Measurements from ENCODE around the gene CASQ1. TPM values are rescaled to one million over a fixed set of nuclear protein-coding genes. Genes with fewer than 3 reads are reported as not detected.

CASQ1 gene
- total and polyA plus RNA-seq, 2 of the 13 experiments (the other 11 are each of a cell fraction or from before 2014, with no cell fraction given) = 0.09 to 0.20 TPM

GRCh38 chr1:160225345-160225744, 35.0 kb downstream of the CASQ1 start (continued):
- TF ChIP-seq ZNF816 (CRISPR knock-in tag; IDR thresholded peaks at IDR 0.05; ENCODE audit: borderline replicate concordance) = no peak
- no peak for TF ChIP-seq NPAS2 (CRISPR knock-in tag; IDR thresholded peaks at IDR 0.05; ENCODE audit: borderline replicate concordance)
- TF ChIP-seq TGIF2 (CRISPR knock-in tag; IDR thresholded peaks at IDR 0.05) = no peak
- no peak for TF ChIP-seq ZNF670 (CRISPR knock-in tag; IDR thresholded peaks at IDR 0.05; ENCODE audit: borderline replicate concordance)
- TF ChIP-seq SNAPC2 (CRISPR knock-in tag; IDR thresholded peaks at IDR 0.05) = no peak

DNA sequence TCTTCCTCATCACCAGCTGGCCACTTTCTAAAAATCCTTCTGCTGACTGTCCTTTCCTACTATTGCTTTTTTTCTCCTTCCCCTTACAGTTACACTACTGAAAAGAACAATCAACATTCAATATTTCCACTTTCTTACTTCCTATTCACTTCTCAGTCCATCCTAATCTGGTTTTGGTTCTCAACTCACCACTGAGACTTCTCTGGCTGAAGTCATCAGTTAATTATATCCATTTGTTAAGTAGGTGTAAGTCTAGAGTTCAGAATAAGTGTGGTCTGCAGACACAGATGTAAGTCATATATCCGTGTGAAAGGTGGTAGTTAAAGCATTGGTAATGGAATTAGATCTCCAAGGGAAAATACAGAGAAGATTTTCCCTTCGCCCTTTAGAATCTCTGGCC, 36.2 kb downstream of the CASQ1 start:
- BruUV-seq (replicated peaks) = no TSS peak
- no peak for FAIRE-seq
- Histone ChIP-seq H3K4me2 (ENCODE audit: low read depth, low read length) (no peak overlapping the region), H3K27me3 (ENCODE audit: control insufficient read depth in 1 of 2, insufficient read depth in 2 of 2, low read length in 2 of 2) (no peaks in the 10 kb centered on the region), H3K36me3 (replicated peaks in 1 of 2; ENCODE audit: control insufficient read depth in 1 of 2, insufficient read depth in 2 of 2, low read length in 2 of 2) (peaks cover 43 to 97% of the 10 kb centered on the region in 2 experiments), H3K4me1 (ENCODE audit: insufficient read depth, low read length) (no peaks in the 10 kb centered on the region), H2AFZ (ENCODE audit: low read length) (no peak overlapping the region), H3K27ac (ENCODE audit: extremely low read length, insufficient read depth, low read length) (no peak overlapping the region), H3K79me2 (ENCODE audit: insufficient read depth, low read length) (no peaks in the 10 kb centered on the region), H3K9ac (ENCODE audit: insufficient read depth, low read depth, low read length) (no peak overlapping the region), H3K4me3 (replicated peaks in 1 of 3; ENCODE audit: insufficient read depth in 1 of 3, low read depth in 2 of 3, low read length in 3 of 3) (no peak overlapping the region), H3K9me3 (ENCODE audit: low read length) (no peaks in the 10 kb centered on the region), H4K20me1 (ENCODE audit: insufficient read depth, low read length) (no peaks in the 10 kb centered on the region)
- intact Hi-C loops (cut with micrococcal nuclease; ENCODE audit: unreplicated experiment) = no loop called here
- 97% methylated on average over 2 of the region's 2 CpGs for WGBS (ENCODE audit: low lambda C conversion rate)
- DNase-seq (ENCODE audit: low spot score) = no peak
- POLR2A ChIA-PET = no interaction called here
- in situ Hi-C loops (cut with HindIII; ENCODE audit: extremely low pct_ligation_motif_present, low pct_unique_long_range_greater_than_20kb) = no loop called here
- CTCF ChIA-PET (ENCODE audit: low intra/inter-chr PET ratio, low total read pairs) = no interaction called here
- no peak for ATAC-seq
- TF ChIP-seq, protein P1, sequence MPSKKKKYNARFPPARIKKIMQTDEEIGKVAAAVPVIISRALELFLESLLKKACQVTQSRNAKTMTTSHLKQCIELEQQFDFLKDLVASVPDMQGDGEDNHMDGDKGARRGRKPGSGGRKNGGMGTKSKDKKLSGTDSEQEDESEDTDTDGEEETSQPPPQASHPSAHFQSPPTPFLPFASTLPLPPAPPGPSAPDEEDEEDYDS (CRISPR knock-in tag; IDR thresholded peaks at IDR 0.05) = no peak
- TF ChIP-seq ZNF460 (CRISPR knock-in tag; IDR thresholded peaks at IDR 0.05; ENCODE audit: borderline replicate concordance) (no peak), POGZ (CRISPR knock-in tag; IDR thresholded peaks at IDR 0.05) (no peak), ZNF720 (CRISPR knock-in tag; IDR thresholded peaks at IDR 0.05) (no peak), WIZ (CRISPR knock-in tag; IDR thresholded peaks at IDR 0.05) (no peak), ZNF503 (CRISPR knock-in tag; IDR thresholded peaks at IDR 0.05) (no peak), EZH2 (conservative IDR thresholded peaks at IDR 0.05; ENCODE audit: low read depth, low read length) (no peak), RBFOX2 (IDR thresholded peaks at IDR 0.05; ENCODE audit: low read depth, low read length) (no peak), RFX5 (IDR thresholded peaks at IDR 0.05; ENCODE audit: low read depth, low read length) (no peak), GFI1 (CRISPR knock-in tag; IDR thresholded peaks at IDR 0.05; ENCODE audit: borderline replicate concordance) (no peak), NONO (IDR thresholded peaks at IDR 0.05) (no peak), NONO (CRISPR knock-in tag; conservative IDR thresholded peaks at IDR 0.05) (no peak), SALL2 (CRISPR knock-in tag; IDR thresholded peaks at IDR 0.05) (no peak), SNRNP70 (IDR thresholded peaks at IDR 0.05; ENCODE audit: low read depth, low read length) (no peak)
- TF ChIP-seq, protein P2, sequence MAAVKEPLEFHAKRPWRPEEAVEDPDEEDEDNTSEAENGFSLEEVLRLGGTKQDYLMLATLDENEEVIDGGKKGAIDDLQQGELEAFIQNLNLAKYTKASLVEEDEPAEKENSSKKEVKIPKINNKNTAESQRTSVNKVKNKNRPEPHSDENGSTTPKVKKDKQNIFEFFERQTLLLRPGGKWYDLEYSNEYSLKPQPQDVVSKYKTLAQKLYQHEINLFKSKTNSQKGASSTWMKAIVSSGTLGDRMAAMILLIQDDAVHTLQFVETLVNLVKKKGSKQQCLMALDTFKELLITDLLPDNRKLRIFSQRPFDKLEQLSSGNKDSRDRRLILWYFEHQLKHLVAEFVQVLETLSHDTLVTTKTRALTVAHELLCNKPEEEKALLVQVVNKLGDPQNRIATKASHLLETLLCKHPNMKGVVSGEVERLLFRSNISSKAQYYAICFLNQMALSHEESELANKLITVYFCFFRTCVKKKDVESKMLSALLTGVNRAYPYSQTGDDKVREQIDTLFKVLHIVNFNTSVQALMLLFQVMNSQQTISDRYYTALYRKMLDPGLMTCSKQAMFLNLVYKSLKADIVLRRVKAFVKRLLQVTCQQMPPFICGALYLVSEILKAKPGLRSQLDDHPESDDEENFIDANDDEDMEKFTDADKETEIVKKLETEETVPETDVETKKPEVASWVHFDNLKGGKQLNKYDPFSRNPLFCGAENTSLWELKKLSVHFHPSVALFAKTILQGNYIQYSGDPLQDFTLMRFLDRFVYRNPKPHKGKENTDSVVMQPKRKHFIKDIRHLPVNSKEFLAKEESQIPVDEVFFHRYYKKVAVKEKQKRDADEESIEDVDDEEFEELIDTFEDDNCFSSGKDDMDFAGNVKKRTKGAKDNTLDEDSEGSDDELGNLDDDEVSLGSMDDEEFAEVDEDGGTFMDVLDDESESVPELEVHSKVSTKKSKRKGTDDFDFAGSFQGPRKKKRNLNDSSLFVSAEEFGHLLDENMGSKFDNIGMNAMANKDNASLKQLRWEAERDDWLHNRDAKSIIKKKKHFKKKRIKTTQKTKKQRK (IDR thresholded peaks at IDR 0.05; ENCODE audit: low read length) = no peak

Measured in HepG2 (cell line).